GM12878 (cell line): ENCODE data around the gene TBXAS1. TPM values are rescaled to one million over a fixed set of nuclear protein-coding genes. Genes with fewer than 3 reads are reported as not detected.

Experiments used
- ATAC-seq: fragments of 200-7000 bp; cut with Tn5 transposase; 3 replicates; pipeline ENCODE4 v1.9.1; 2020; ENCODE audit warnings: mild to moderate bottlenecking, moderate library complexity
- BruUV-seq: library from RNA; stranded (reverse); fragments of 400-500 nt; replicated peaks from 2 replicates; lab custom pipeline; 2021; lab: Mats Ljungman, UMichigan
- CTCF ChIA-PET: fragments of 300-600 bp; sonication (Branson Sonifier 250); formaldehyde crosslinking; extraction: SDS; loops from one replicate; lab custom pipeline; 2021; ENCODE audit warnings: inconsistent platforms; lab: Yijun Ruan, JAX
- POLR2A ChIA-PET: fragments of 350-600 bp; formaldehyde crosslinking; extraction: SDS; loops from one replicate; lab custom pipeline; 2021; ENCODE audit warnings: inconsistent platforms; lab: Charles Lee
- RAD21 ChIA-PET: fragments of 300-600 bp; sonication (Branson Sonifier 250); formaldehyde crosslinking; loops from one replicate; lab custom pipeline; 2023; ENCODE audit warnings: antibody characterized with exemption; ENCODE audit not compliant: unreplicated experiment; lab: Charles Lee
- SMC1A ChIA-PET: fragments of 300-600 bp; sonication (Branson Sonifier 250); formaldehyde crosslinking; loops from one replicate; lab custom pipeline; 2023; ENCODE audit not compliant: unreplicated experiment, uncharacterized antibody; lab: Charles Lee
- DNase-seq: peaks from one replicate; pipeline ENCODE4 v3.0.0-alpha.2; 2011; ENCODE audit warnings: low read depth, low spot score
- FAIRE-seq: peaks from 3 replicates; lab custom pipeline; 2011; peaks lifted over from hg19 to GRCh38; lab: Jason Lieb, UNC
- H2AFZ ChIP-seq: 2 replicates; pipeline ENCODE4 v1.6.0; 2011; ENCODE audit warnings: low read depth, low read length, control low read depth; ENCODE audit not compliant: control insufficient read depth
- H3K27ac ChIP-seq: 2 replicates; pipeline ENCODE4 v1.5.1; 2011; ENCODE audit warnings: control low read depth; ENCODE audit not compliant: control insufficient read depth, insufficient read depth
- H3K27me3 ChIP-seq, 2 experiments: replicated peaks in 1 of 2; 2 replicates each; pipeline versions ENCODE4 v1.6.0 to v1.6.1; 2011; ENCODE audit warnings: low read length in 1 of 2; ENCODE audit not compliant: control insufficient read depth in 2 of 2, insufficient read depth in 2 of 2
- H3K36me3 ChIP-seq, 2 experiments: 2 replicates each; pipeline ENCODE4 v1.5.1; 2011; ENCODE audit warnings: low read length in 1 of 2; ENCODE audit not compliant: control insufficient read depth in 2 of 2, insufficient read depth in 2 of 2
- H3K4me1 ChIP-seq: 2 replicates; pipeline ENCODE4 v1.6.1; 2011; ENCODE audit warnings: mild to moderate bottlenecking, low read length, moderate library complexity, mixed read lengths; ENCODE audit not compliant: control insufficient read depth, insufficient read depth
- H3K4me2 ChIP-seq: 2 replicates; pipeline ENCODE4 v1.6.0; 2011; ENCODE audit warnings: control low read depth; ENCODE audit not compliant: control insufficient read depth, insufficient read depth
- H3K4me3 ChIP-seq: fragments of 200-600 bp; sonication (generic); 2 replicates; pipeline ENCODE4 v1.5.1; 2016
- H3K79me2 ChIP-seq: 2 replicates; pipeline ENCODE4 v1.6.0; 2011; ENCODE audit warnings: low read length; ENCODE audit not compliant: control insufficient read depth, insufficient read depth
- H3K9ac ChIP-seq: 2 replicates; pipeline ENCODE4 v1.8.0; 2011; ENCODE audit warnings: low read length, control low read depth, mixed read lengths; ENCODE audit not compliant: control insufficient read depth, insufficient read depth
- H3K9me3 ChIP-seq: replicated peaks from 3 replicates; pipeline ENCODE4 v1.5.1; 2011; ENCODE audit warnings: mild to moderate bottlenecking, low read length; ENCODE audit not compliant: control insufficient read depth, insufficient read depth
- H4K20me1 ChIP-seq: 2 replicates; pipeline ENCODE4 v1.6.0; 2011; ENCODE audit not compliant: control insufficient read depth, insufficient read depth
- CREB1 ChIP-seq: IDR thresholded peaks from 2 replicates; pipeline ENCODE4 v1.6.1; 2012; ENCODE audit warnings: low read depth, mild to moderate bottlenecking, inconsistent platforms
- ETV6 ChIP-seq, 2 experiments: fragments of 450-650 bp in 1 of 2; IDR thresholded peaks in 1 of 2; conservative IDR thresholded peaks in 1 of 2; 2 replicates each; pipeline ENCODE4 v1.6.1; 2014; ENCODE audit warnings: antibody characterized with exemption in 1 of 2, borderline replicate concordance in 1 of 2, low read depth in 1 of 2, mild to moderate bottlenecking in 1 of 2, moderate library complexity in 1 of 2
- EZH2 ChIP-seq: IDR thresholded peaks from 2 replicates; pipeline ENCODE4 v1.6.1; 2012; ENCODE audit warnings: low read depth, mild to moderate bottlenecking, control low read depth, inconsistent platforms, low read length, borderline replicate concordance; ENCODE audit not compliant: control insufficient read depth
- GABPA ChIP-seq: IDR thresholded peaks from 2 replicates; pipeline ENCODE4 v1.6.1; 2014; ENCODE audit warnings: antibody characterized with exemption, low read depth, mild to moderate bottlenecking, inconsistent platforms
- LARP7 ChIP-seq: fragments of 450-650 bp; IDR thresholded peaks from 2 replicates; pipeline ENCODE4 v1.6.1; 2017; ENCODE audit warnings: mild to moderate bottlenecking
- MTA3 ChIP-seq: IDR thresholded peaks from 2 replicates; pipeline ENCODE4 v1.6.1; 2012; ENCODE audit warnings: low read length, inconsistent platforms, borderline replicate concordance
- MYB ChIP-seq: fragments of 150-350 bp; IDR thresholded peaks from 2 replicates; pipeline ENCODE4 v1.6.1; 2014; ENCODE audit warnings: mild to moderate bottlenecking, low read depth, low read length, borderline replicate concordance
- NFXL1 ChIP-seq: fragments of 450-650 bp; IDR thresholded peaks from 2 replicates; pipeline ENCODE4 v1.6.1; 2017; ENCODE audit warnings: antibody characterized with exemption, mild to moderate bottlenecking, borderline replicate concordance
- SUPT20H ChIP-seq: IDR thresholded peaks from 2 replicates; pipeline ENCODE4 v1.6.1; 2011; ENCODE audit warnings: low read depth, mild to moderate bottlenecking, low read length, moderate library complexity, borderline replicate concordance; ENCODE audit not compliant: control insufficient read depth
- USF2 ChIP-seq: IDR thresholded peaks from 2 replicates; pipeline ENCODE4 v1.6.1; 2011; ENCODE audit warnings: low read depth, low read length, improper control_type of control experiment, borderline replicate concordance
- WGBS: methylation state at CpG from one replicate; pipeline ENCODE4 v1.1.6; 2016; ENCODE audit warnings: low lambda C conversion rate; ENCODE audit not compliant: insufficient replicate concordance, insufficient coverage; ENCODE audit errors: missing lambda C conversion rate; 5-methylcytosine and 5-hydroxymethylcytosine counted together
- in situ Hi-C: fragments of 300-500 bp; cut with MboI; formaldehyde crosslinking; loops from 9 replicates; pipeline ENCODE4 v1.14.3; 2018; ENCODE audit warnings: mixed read lengths
- intact Hi-C: fragments of 100-400 bp; cut with micrococcal nuclease; formaldehyde crosslinking; loops from one replicate; pipeline ENCODE4 v1.14.2; 2022; ENCODE audit not compliant: unreplicated experiment
- polyA plus RNA-seq, 11 experiments: library from polyadenylated mRNA; depleted of rRNA in 4 of 11; unstranded in 6 of 11; stranded (reverse) in 5 of 11; fragments of >200 nt; fragmentation: Nextera tagmentation in 4 of 11; fragmentation: Illumina TruSeq in 1 of 11; extraction: Ambion mirVana in 4 of 11; extraction: Trizol in 1 of 11; gene quantifications; 1 replicate in 1 of 11; 2 replicates in 10 of 11; pipeline versions ENCODE4 v1.2.1 to v1.2.3, GENCODE V29; 2011 to 2016; ENCODE audit warnings: inconsistent platforms in 2 of 11, missing spikeins in 2 of 11, low read depth in 1 of 11
- total RNA-seq, 4 experiments: library from RNA; depleted of rRNA in 3 of 4; stranded (reverse); fragments of >200 nt in 3 of 4; fragmentation: Illumina TruSeq in 1 of 4; extraction: Trizol in 1 of 4; gene quantifications; 2 replicates each; pipeline versions ENCODE4 v1.2.1 to v1.2.3, GENCODE V29; 2013 to 2021
- TF ChIP-seq, protein P1 (sequence below): fragments of 450-650 bp; formaldehyde crosslinking; IDR thresholded peaks from 2 replicates; pipeline ENCODE4 v1.4.0; 2022; ENCODE audit warnings: mild to moderate bottlenecking, moderate library complexity
- TF ChIP-seq, protein P2 (sequence below): IDR thresholded peaks from 2 replicates; pipeline ENCODE4 v1.6.1; 2011; ENCODE audit warnings: borderline replicate concordance, low read depth, mild to moderate bottlenecking, moderate library complexity, mixed read lengths, low read length; ENCODE audit not compliant: insufficient read depth; ENCODE audit errors: extremely low read length

The TBXAS1 gene
- total and polyA plus RNA-seq, 10 of the 15 experiments (the other 5 are each of a cell fraction or from before 2014, with no cell fraction given) = 1.5 to 32.7 (median 16.3) TPM

DNA sequence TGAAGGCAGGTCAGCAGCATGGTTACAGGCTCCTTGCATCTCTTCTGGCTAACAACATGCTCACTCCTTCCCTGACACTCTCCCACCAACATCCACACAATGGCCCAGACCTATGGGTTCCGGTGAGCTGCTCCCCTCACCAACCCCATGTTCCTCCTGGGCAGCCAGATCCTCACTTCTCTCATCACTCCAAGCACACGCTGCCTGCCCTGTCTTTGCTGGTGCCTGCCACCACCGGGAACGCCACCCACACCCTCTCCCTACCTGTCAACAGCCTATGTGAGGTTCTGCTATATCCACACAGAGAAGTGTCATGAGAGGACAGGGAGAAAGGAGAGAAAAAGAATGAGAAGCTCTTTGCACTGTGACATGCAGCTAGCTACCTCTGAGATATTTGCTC lies 219.1 kb downstream of the TBXAS1 start:
- FAIRE-seq (no peak), DNase-seq (no peak), ATAC-seq (no peak)
- in situ Hi-C loops = no loop called here
- H3K9me3 ChIP-seq = no peaks in the 10 kb centered on the region
- intact Hi-C loops = no loop called here
- H3K4me3 ChIP-seq = no peak overlapping the region
- H3K36me3 ChIP-seq = peaks cover 0 to 2% of the 10 kb centered on the region in 2 experiments; a peak in 1 of 4 replicates
- WGBS = 95% methylated on average over 4 of the region's 4 CpGs
- ChIA-PET POLR2A (no interaction called here), SMC1A (interaction anchor here (1.0 kb wide), 1 partner anchor 307 kb away, joined by 3 read pairs; no protein-coding TSS in a partner anchor), CTCF (no interaction called here), RAD21 (no interaction called here)
- no peaks in the 10 kb centered on the region for H3K27me3 ChIP-seq
- no peak overlapping the region for H3K4me2 ChIP-seq
- H3K9ac ChIP-seq = no peak overlapping the region
- no TSS peak for BruUV-seq
- H3K4me1 ChIP-seq = no peaks in the 10 kb centered on the region
- TF ChIP-seq EZH2 = no peak
- TF ChIP-seq, protein P1, sequence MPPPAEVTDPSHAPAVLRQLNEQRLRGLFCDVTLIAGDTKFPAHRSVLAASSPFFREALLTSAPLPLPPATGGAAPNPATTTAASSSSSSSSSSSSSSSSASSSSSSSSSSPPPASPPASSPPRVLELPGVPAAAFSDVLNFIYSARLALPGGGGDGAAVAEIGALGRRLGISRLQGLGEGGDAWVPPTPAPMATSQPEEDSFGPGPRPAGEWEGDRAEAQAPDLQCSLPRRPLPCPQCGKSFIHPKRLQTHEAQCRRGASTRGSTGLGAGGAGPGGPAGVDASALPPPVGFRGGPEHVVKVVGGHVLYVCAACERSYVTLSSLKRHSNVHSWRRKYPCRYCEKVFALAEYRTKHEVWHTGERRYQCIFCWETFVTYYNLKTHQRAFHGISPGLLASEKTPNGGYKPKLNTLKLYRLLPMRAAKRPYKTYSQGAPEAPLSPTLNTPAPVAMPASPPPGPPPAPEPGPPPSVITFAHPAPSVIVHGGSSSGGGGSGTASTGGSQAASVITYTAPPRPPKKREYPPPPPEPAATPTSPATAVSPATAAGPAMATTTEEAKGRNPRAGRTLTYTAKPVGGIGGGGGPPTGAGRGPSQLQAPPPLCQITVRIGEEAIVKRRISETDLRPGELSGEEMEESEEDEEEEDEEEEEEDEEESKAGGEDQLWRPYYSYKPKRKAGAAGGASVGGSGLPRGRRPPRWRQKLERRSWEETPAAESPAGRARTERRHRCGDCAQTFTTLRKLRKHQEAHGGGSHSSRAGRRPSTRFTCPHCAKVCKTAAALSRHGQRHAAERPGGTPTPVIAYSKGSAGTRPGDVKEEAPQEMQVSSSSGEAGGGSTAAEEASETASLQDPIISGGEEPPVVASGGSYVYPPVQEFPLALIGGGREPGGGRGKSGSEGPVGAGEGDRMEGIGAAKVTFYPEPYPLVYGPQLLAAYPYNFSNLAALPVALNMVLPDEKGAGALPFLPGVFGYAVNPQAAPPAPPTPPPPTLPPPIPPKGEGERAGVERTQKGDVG (CRISPR knock-in tag) = no peak
- no peak for TF ChIP-seq MTA3
- TF ChIP-seq LARP7 = no peak
- TF ChIP-seq CREB1 = no peak
- no peak for TF ChIP-seq SUPT20H
- no peak for TF ChIP-seq USF2
- TF ChIP-seq, protein P2, sequence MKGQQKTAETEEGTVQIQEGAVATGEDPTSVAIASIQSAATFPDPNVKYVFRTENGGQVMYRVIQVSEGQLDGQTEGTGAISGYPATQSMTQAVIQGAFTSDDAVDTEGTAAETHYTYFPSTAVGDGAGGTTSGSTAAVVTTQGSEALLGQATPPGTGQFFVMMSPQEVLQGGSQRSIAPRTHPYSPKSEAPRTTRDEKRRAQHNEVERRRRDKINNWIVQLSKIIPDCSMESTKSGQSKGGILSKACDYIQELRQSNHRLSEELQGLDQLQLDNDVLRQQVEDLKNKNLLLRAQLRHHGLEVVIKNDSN = no peak
- no peak for TF ChIP-seq GABPA
- no peak for TF ChIP-seq ETV6 (conservative IDR thresholded peaks at IDR 0.05 in 1 of 2, IDR thresholded peaks at IDR 0.05 in 1 of 2; ENCODE audit: borderline replicate concordance in 1 of 2, low read depth in 1 of 2)
- no peak for TF ChIP-seq NFXL1
- no peak for TF ChIP-seq MYB
- H3K27ac ChIP-seq = no peak overlapping the region
- no peaks in the 10 kb centered on the region for H4K20me1 ChIP-seq
- H3K79me2 ChIP-seq = no peaks in the 10 kb centered on the region
- H2AFZ ChIP-seq = no peak overlapping the region
